GM18517 (cell line): ENCODE data around the gene ETNK2.

Experiments used
- ATAC-seq: cut with Tn5 transposase; IDR thresholded peaks from one replicate; pipeline ENCODE4 v1.9.1; 2021; ENCODE audit warnings: mild to moderate bottlenecking, moderate library complexity; ENCODE audit not compliant: unreplicated experiment

ETNK2 gene, protein sequence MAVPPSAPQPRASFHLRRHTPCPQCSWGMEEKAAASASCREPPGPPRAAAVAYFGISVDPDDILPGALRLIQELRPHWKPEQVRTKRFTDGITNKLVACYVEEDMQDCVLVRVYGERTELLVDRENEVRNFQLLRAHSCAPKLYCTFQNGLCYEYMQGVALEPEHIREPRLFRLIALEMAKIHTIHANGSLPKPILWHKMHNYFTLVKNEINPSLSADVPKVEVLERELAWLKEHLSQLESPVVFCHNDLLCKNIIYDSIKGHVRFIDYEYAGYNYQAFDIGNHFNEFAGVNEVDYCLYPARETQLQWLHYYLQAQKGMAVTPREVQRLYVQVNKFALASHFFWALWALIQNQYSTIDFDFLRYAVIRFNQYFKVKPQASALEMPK

GRCh38 chr1:204151552-204152309 is at the start of gene ETNK2:
ETNK2 (minus strand) TSS chr1:204152044; CDS start chr1:204151852, 192 bp downstream.
- ATAC-seq: no peak

DNA sequence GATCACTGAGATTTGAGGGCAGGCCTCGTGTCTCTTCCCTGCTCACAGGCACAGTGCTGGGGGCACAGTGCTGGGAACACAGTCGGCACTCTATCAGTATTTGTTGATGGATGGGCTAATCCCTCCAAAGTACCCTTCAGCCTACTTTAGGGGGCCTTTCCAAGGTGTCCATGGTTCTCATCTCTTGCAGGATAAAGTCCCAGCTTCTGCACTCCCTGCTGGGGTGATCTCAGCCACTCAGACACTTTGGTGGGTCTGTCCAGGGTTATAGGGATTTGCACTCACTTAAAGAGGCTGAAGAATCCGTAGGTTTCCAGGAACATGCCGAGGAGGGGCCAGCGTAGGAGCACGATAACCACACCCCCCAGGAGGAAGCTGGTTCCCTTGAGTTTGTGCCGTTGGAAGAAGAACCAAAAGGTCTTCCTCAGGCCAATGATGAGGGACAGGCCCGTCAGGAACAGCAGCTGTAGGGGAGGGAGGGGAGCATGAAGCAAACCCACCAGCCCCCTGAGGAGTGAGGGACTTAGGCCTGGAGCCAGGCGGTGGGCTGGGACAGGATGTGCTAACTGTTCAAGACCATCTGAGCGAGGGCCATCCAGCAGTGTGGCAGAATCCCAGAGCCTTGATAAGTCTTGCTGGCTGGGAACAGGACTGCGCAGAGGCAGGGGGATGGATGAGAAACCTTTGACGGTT is 49.6 kb upstream of the ETNK2 start:
- no peak for ATAC-seq

- ATAC-seq: no peak
These were observed 47.7 kb upstream of the ETNK2 start for GRCh38 chr1:204199579-204199978.

DNA sequence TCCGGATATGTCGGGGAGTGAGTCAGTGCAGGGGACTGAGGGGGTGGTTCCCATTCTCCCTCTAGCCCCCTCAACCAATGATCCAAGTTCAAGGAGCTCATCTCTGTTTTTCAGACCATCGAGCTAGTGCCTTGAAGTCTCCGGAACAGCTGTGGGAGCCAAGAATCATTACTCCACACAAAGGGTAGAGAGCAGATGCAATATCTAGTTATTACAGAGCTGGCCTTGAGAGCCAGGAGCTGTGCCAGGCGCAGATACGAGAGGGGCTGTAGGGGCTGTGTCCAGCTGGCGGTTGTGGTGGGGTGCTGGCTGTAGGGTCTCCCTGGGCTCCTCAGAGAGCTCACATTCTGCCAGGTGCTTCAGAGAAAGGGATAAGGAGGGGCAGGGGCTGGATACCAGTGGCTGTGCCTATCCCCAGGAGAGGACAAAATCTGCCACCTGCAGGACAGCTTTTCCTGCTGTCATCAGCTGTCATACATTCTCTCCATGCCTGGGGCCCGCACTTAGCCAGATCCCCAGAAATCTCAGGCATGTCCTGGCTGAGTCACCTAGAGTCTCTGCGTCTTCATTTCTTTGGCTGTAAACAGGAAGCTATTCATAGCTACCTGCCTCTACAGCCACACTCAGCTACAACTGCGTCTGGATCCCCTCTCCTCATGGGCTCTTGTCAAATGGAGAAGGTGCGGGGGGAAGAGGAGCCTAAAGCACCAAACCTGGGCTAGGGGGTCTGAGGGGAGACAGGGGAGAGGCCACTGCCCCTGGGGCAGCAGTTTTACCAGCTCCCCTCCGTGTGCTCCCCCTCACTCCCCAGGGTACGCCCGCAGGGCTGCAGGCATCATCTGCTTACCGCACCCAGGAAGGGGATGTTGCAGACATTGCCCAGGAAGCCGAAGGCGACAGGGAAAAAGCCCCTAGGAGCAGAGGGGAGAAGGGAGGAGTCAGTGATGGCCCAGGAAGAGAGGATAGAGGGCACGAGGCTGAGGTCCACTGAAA is 46.8 kb upstream of the ETNK2 start:
- no peak for ATAC-seq

DNA sequence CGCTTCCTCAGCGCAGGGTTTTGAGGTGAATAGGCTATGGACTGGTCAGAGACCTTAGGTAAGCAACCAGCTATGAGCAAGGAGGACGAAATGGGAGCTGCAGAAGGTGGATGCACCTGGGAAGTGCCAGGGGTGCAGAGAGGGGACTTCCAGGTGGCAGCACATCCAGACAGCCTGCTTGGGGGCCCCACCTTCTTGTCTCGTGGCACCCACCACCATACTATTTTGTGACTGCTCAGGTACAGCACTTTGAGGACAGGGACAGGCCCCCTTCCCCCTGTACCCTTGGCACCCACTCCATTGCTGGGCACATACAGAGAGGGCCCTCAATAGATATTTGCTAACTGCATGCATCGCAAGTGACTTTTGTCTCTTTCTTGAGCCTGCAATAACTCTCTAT is 45.2 kb upstream of the ETNK2 start:
- ATAC-seq: no peak

- ATAC-seq: no peak
These were observed 44.4 kb upstream of the ETNK2 start, which contains the start of gene KISS1 for GRCh38 chr1:204196068-204196795. KISS1 (minus strand) TSS chr1:204196491; CDS start chr1:204192876, 3,615 bp downstream.

GRCh38 chr1:204194771-204195170 is 42.9 kb upstream of the ETNK2 start:
- ATAC-seq: no peak

- no peak for ATAC-seq
These were observed 42.2 kb upstream of the ETNK2 start for GRCh38 chr1:204194080-204194479.

DNA sequence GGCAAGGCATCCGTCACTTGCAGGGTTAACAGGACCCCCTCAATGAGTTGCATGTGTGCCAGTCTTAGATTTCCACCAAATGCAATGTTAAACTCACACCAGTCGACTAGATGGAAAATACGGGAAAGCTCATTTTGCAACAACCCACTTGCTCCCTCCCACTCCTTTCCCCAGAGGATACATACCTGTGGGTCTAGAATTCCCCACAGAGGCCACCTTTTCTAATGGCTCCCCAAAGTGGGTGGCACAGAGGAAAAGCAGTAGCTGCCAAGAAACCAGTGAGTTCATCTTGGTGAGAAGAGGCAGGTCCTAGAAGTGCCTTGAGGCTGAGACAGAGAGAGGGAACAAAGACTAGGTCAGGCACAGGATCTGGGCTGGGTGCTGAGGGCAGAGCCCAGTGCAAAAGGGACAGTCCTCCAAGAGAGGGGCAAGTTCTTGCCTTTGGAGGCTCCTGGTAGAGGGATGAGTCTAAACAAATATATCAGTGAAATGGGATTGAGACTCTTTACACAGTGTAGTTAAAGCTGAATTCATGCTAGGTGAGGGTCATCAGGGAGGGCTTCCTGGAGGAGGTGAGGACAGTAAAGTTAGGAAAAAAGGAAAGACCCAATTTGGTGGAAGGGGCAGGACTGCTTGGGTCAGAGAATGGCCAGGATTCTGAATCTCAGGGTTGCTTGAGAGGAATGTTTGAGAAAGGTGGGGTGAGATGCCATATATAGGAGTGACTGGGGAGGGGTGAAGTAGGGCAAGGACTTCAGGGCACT is 40.9 kb upstream of the ETNK2 start:
- ATAC-seq: no peak

DNA sequence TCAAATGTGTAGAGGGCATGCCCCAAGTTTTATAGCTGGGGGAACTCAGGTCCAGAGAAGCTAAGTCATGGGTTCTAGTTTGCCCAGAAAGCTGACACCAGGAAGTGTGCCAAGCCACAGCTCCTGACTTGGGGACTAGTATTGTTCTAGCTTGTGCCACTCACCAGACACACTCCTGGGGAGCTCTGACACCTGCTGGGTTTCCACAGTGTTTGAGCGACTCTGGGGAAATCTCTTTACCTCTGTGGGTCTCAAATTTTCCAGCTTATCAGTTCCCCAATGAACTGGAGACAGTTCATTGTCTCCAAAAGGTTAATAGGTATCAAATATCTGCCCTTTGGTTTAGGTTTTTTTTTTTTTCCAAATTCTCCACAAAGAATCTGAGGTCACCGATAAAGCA is 40.2 kb upstream of the ETNK2 start:
- no peak for ATAC-seq

GRCh38 chr1:204191456-204191855 is 39.6 kb upstream of the ETNK2 start:
- ATAC-seq: no peak

DNA sequence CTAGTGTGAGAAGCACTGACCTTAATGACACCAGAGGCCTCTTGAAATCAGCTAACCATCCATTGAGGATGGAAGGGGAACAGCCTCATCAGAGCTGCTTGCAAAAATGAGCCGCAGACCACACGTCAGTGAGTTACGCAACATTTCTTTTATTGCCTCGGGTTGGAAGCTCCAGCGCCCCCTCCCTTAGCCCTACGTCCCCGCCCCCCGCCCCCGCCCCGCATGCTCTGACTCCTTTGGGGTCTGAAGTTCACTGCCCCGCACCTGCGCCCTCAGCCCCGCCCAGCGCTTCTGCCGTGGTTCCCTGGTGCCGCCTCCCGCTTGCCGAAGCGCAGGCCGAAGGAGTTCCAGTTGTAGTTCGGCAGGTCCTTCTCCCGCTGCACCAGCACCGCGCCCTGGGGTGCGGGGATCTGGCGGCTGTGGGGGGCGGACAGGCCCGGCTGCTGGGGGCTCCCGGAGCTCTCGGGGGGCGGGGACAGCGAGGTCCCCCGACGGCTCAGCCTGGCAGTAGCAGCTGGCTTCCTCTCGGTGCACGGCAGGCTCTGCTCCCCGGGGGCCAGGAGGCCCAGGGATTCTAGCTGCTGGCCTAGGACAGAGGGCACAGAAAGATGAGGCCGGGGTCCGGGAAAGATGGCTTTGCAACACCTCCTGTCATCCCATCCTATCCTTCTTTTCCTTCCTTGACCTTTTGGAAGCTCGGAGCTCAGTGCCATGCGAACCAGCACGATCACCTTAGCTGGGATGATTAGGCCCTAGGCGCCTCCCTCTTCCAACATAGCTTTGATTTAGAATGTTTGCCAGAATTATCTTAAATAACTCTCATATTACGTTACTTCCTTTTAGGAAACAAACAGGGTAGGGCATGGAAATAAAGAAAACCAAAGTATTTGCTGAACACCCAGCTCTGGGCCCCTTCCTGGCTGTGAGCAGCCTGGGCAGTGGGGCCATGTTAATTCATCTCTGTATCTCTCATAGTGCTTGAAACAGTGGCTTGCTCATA is 38.7 kb upstream of the ETNK2 start:
- no peak for ATAC-seq

- no peak for ATAC-seq
These were observed 37.3 kb upstream of the ETNK2 start for GRCh38 chr1:204188959-204189639.

GRCh38 chr1:204186597-204186996 is 34.8 kb upstream of the ETNK2 start:
- ATAC-seq: no peak

GRCh38 chr1:204181116-204181515 is 29.3 kb upstream of the ETNK2 start:
- no peak for ATAC-seq

DNA sequence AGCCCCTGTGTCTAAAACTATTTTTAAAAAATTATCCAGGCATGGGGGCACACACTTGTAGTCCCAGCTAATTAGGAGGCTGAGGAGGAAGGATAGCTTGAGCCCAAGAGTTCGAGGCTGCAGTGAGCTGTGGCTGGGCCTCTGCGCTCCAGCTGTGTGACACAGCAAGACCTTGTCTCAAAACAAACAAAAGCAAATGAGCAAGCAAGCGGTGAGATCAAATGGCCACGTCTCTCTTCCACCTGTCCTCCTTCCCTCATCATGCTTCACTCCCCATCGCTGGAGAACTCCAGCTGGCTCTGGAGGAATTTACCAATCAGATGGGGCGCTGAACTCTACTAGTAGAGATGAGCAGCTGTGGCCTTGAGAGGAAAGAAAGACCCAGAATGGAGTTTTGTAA is 28.3 kb upstream of the ETNK2 start:
- ATAC-seq: no peak
